GM12875 (cell line): ENCODE data around the gene LVRN.
"Not testable (repeated sequence)": the region's sequence is repeated elsewhere in the genome, so short reads cannot be mapped to it uniquely, and the experiment has no call there.

Source experiments
- H3K4me3 ChIP-seq: one replicate; pipeline ENCODE4 v1.5.1; 2011; ENCODE audit warnings: low read depth, low read length, control low read depth
- CTCF ChIP-seq: IDR thresholded peaks from 2 replicates; pipeline ENCODE4 v1.5.1; 2011; ENCODE audit warnings: low read depth, mild to moderate bottlenecking, control low read depth, inconsistent platforms, low read length, moderate library complexity, borderline replicate concordance; ENCODE audit not compliant: insufficient read depth

LVRN gene, protein sequence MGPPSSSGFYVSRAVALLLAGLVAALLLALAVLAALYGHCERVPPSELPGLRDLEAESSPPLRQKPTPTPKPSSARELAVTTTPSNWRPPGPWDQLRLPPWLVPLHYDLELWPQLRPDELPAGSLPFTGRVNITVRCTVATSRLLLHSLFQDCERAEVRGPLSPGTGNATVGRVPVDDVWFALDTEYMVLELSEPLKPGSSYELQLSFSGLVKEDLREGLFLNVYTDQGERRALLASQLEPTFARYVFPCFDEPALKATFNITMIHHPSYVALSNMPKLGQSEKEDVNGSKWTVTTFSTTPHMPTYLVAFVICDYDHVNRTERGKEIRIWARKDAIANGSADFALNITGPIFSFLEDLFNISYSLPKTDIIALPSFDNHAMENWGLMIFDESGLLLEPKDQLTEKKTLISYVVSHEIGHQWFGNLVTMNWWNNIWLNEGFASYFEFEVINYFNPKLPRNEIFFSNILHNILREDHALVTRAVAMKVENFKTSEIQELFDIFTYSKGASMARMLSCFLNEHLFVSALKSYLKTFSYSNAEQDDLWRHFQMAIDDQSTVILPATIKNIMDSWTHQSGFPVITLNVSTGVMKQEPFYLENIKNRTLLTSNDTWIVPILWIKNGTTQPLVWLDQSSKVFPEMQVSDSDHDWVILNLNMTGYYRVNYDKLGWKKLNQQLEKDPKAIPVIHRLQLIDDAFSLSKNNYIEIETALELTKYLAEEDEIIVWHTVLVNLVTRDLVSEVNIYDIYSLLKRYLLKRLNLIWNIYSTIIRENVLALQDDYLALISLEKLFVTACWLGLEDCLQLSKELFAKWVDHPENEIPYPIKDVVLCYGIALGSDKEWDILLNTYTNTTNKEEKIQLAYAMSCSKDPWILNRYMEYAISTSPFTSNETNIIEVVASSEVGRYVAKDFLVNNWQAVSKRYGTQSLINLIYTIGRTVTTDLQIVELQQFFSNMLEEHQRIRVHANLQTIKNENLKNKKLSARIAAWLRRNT

DNA sequence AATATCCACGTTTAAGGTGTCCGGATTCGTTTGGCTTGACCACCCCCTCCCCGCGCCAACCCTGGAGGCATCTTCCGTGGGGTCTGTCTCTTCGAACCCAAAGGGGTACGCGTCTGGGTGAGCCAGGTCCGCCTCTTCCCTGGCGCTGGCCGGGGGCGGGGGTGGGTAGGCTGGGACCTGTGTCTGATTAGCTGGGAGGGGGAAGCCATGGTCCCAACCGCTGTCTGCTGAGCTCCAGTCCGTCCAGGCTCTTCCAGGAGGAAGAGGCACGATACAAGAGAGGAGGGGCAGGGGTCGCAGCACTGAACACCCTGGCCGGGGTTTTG lies at the start of gene LVRN:
LVRN (plus strand) TSS at position 237 of the 326 bp plus-strand sequence. CDS start 143 bp downstream, outside the sequence.
- no peak for TF ChIP-seq CTCF
- no peak within 1 kb of the TSS for H3K4me3 ChIP-seq

- H3K4me3 ChIP-seq = not testable (repeated sequence)
These were observed 48.5 kb upstream of the LVRN start for GRCh38 chr5:115913623-115914400.

- no peak overlapping the region for H3K4me3 ChIP-seq
- no peak for TF ChIP-seq CTCF
These were observed 42.0 kb upstream of the LVRN start for GRCh38 chr5:115920171-115920725.

- not testable (repeated sequence) for H3K4me3 ChIP-seq
These were observed 33.5 kb upstream of the LVRN start for GRCh38 chr5:115928578-115929407.

DNA sequence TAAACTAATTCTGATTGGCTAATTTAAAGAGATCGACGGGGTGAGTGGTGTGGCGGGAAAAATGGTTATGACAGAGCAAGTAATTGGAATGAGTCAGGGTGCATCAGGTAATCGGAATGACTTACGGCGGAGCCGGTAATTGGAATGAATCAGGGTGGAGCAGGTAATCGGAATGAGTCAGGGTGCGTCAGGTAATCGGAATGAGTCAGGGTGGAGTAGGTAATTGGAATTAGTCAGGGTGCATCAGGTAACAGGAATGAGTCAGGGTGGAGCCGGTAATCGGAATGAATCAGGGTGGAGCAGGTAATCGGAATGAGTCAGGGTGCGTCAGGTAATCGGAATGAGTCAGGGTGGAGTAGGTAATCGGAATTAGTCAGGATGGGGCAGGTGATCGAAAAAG lies 32.1 kb upstream of the LVRN start:
- H3K4me3 ChIP-seq = not testable (repeated sequence)

GRCh38 chr5:115930630-115931337 lies 31.5 kb upstream of the LVRN start:
- no peak overlapping the region for H3K4me3 ChIP-seq
- TF ChIP-seq CTCF = no peak

DNA sequence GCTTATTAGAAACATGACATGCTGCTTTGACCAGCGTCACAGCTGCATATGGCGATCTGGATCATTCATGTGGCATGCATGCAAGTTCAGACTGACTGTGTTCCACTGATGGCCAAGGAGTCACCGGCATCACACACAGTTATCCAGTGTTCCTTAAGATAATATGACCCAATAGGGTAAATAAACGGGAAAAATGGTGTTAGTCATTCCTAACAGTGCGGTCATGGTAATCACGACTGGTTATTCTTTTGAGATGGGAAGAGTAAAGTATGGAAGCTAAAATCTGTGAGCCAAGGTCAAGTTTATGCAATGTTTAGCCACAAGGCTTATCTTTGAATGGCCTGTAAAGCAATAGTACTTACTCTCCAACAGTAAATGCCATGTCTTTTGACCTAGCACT lies 29.3 kb upstream of the LVRN start:
- TF ChIP-seq CTCF = no peak
- no peak overlapping the region for H3K4me3 ChIP-seq
